ENCODE measurements around the gene GPR35. TPM values are rescaled to one million over a fixed set of nuclear protein-coding genes. Genes with fewer than 3 reads are reported as not detected.

GPR35 gene
- total RNA-seq, 6 donors from 2014 or later, result 1.9 to 14.7 (median 4.6) TPM

GRCh38 chr2:240631548-240632305 is 6.4 kb downstream of the GPR35 start:
- peaks cover 0 to 10% (median 4%) of the 10 kb centered on the region in 4 donors for H3K9me3 ChIP-seq
- H3K27ac ChIP-seq, result no peak overlapping the region
- no peaks in the 10 kb centered on the region for H3K27me3 ChIP-seq
- peaks cover 0 to 4% (median under 1%) of the 10 kb centered on the region in 4 donors for H3K4me1 ChIP-seq
- H3K4me3 ChIP-seq, result no peak overlapping the region
- TF ChIP-seq EP300 (IDR thresholded peaks at IDR 0.05) (no peak), POLR2AphosphoS5 (IDR thresholded peaks at IDR 0.05) (no peak), POLR2A (IDR thresholded peaks at IDR 0.05) (no peak)
- WGBS, 2 donors, result 91 to 96% methylated on average over 5 to 7 of the region's 11 CpGs
- no peak for DNase-seq
- no peaks in the 10 kb centered on the region for H3K36me3 ChIP-seq
- ATAC-seq (ENCODE audit: low FRiP score in 2 of 2), result no peak

- DNase-seq, result no peak
- TF ChIP-seq CTCF (IDR thresholded peaks at IDR 0.05) (no peak), POLR2A (IDR thresholded peaks at IDR 0.05) (no peak), POLR2AphosphoS5 (IDR thresholded peaks at IDR 0.05) (no peak), EP300 (IDR thresholded peaks at IDR 0.05) (no peak)
- Histone ChIP-seq H3K27me3 (no peaks in the 10 kb centered on the region), H3K27ac (no peak overlapping the region), H3K4me3 (no peak overlapping the region), H3K4me1 (no peaks in the 10 kb centered on the region), H3K9me3 (peaks cover 0 to 10% (median 4%) of the 10 kb centered on the region in 4 donors), H3K36me3 (no peaks in the 10 kb centered on the region)
- ATAC-seq (ENCODE audit: low FRiP score in 2 of 2), result no peak
- 83% methylated on average over 1 of the region's 1 CpG; no CpG with 5 or more reads in 1 of the 2 donors for WGBS, 2 donors
Measured at GRCh38 chr2:240632306-240632721, 7.0 kb downstream of the GPR35 start.

- H3K4me3 ChIP-seq, result no peak overlapping the region
- H3K4me1 ChIP-seq, result no peaks in the 10 kb centered on the region
- peaks cover 0 to 10% (median 4%) of the 10 kb centered on the region in 4 donors for H3K9me3 ChIP-seq
- H3K27me3 ChIP-seq, result no peaks in the 10 kb centered on the region
- ATAC-seq (ENCODE audit: low FRiP score in 2 of 2) (peak in 1 of 2 donors; percentile 6), DNase-seq (no peak)
- no peak for TF ChIP-seq EP300 (IDR thresholded peaks at IDR 0.05)
- TF ChIP-seq POLR2A (IDR thresholded peaks at IDR 0.05), result no peak
- TF ChIP-seq POLR2AphosphoS5 (IDR thresholded peaks at IDR 0.05), result no peak
- TF ChIP-seq CTCF (IDR thresholded peaks at IDR 0.05), result no peak
- H3K36me3 ChIP-seq, result no peaks in the 10 kb centered on the region
- 89% methylated on average over 6 of the region's 6 CpGs; no CpG with 5 or more reads in 1 of the 2 donors for WGBS, 2 donors
- no peak overlapping the region for H3K27ac ChIP-seq
Measured at GRCh38 chr2:240635121-240635997, 10.1 kb downstream of the GPR35 start.

- peaks cover 0 to 10% (median 4%) of the 10 kb centered on the region in 4 donors for H3K9me3 ChIP-seq
- no peaks in the 10 kb centered on the region for H3K36me3 ChIP-seq
- TF ChIP-seq POLR2AphosphoS5 (IDR thresholded peaks at IDR 0.05) (no peak), POLR2A (IDR thresholded peaks at IDR 0.05) (no peak), CTCF (IDR thresholded peaks at IDR 0.05) (no peak), EP300 (IDR thresholded peaks at IDR 0.05) (no peak)
- H3K4me1 ChIP-seq, result no peaks in the 10 kb centered on the region
- H3K27me3 ChIP-seq, result no peaks in the 10 kb centered on the region
- DNase-seq, result no peak
- H3K4me3 ChIP-seq, result no peak overlapping the region
- no peak for ATAC-seq (ENCODE audit: low FRiP score in 2 of 2)
- WGBS, 2 donors, result 61 to 80% methylated on average over 1 to 3 of the region's 3 CpGs
- H3K27ac ChIP-seq, result no peak overlapping the region
Measured at GRCh38 chr2:240635998-240636547, 10.8 kb downstream of the GPR35 start.

Data from upper lobe of left lung (tissue), 6 donors.